ENCODE results near the gene CHODL.

CHODL gene

DNA sequence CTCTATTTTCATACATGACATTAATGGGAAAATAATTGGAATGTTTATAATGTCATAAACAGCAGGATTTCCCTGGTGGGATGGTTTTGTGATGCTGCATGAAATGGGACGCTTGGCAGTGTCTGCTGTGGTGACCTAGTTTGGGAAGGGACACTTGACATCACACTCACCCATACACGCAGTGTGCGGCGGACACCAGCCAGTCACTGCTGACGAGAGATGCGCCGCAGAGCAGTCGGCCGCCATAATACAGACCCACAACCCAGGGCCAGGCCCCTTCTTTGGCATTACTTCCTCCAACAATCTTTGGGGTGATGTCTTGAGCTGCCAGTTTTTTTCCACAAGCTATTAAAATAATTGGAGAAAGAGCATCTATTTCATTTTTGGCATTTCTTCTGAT lies 49.5 kb downstream of the CHODL start:
- DNase-seq = no peak

DNA sequence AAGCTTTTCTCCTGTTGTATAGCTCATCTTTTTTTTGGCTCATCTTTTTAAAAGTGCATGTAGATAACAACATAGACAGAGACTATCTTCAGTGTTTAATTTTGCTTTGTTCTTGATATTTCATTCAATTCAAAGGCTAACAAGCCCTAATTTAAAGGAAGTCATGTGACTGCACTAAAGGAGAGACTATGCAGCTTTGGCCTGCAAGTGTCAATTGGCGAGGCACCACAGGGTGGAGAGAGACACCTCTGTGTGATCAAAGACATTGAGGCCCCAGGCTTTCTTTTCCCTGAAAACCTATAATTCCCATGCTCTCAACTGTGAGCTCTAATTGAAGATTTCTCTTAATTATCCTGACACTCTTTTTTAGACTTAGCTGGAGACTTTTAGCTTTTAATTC lies 53.6 kb downstream of the CHODL start:
- no peak for DNase-seq
